GM18858 (cell line): ENCODE results near the gene MYO7B.

Experiments used
- ATAC-seq: cut with Tn5 transposase; IDR thresholded peaks from one replicate; pipeline ENCODE4 v1.9.1; 2021; ENCODE audit not compliant: unreplicated experiment

MYO7B gene

GRCh38 chr2:127634626-127635379 is 99.3 kb downstream of the MYO7B start:
- no peak for ATAC-seq

DNA sequence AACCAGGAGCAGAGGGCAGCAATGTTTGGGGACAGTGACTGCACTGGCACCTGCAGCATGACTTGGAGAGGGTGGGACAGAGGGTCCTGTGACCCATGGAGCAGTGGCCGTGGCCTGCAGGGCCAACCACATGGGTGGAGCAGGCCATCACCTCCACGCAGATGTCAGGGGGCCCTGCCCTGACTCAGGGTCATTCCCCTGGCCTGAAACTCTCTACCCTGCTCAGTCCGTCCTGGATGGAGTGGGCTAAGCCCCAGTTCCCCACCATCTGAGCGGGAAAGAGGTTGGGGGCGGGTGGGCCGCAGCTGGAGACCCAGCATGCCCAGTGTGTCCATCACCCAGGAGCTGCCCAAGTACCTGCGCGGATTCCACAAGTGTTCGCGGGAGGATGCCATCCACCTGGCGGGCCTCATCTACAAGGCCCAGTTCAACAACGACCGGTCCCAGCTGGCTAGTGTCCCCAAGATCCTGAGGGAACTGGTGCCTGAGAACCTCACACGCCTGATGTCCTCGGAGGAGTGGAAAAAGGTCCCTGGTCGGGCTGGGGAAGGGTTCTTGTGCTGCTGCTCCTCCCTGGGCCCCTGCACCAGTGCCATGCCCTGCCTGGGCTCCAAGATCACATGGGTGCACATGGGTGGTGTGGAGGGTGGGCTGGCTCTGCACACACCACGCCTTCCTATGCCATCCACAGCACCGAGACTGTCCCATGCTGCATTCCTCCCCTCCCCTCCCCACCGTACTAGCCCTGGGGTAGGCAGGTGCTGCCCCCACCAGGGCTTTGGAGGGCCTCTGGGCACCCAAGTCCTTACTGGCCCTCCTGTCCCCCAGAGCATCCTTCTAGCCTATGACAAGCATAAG is 100.1 kb downstream of the MYO7B start:
- ATAC-seq: no peak

DNA sequence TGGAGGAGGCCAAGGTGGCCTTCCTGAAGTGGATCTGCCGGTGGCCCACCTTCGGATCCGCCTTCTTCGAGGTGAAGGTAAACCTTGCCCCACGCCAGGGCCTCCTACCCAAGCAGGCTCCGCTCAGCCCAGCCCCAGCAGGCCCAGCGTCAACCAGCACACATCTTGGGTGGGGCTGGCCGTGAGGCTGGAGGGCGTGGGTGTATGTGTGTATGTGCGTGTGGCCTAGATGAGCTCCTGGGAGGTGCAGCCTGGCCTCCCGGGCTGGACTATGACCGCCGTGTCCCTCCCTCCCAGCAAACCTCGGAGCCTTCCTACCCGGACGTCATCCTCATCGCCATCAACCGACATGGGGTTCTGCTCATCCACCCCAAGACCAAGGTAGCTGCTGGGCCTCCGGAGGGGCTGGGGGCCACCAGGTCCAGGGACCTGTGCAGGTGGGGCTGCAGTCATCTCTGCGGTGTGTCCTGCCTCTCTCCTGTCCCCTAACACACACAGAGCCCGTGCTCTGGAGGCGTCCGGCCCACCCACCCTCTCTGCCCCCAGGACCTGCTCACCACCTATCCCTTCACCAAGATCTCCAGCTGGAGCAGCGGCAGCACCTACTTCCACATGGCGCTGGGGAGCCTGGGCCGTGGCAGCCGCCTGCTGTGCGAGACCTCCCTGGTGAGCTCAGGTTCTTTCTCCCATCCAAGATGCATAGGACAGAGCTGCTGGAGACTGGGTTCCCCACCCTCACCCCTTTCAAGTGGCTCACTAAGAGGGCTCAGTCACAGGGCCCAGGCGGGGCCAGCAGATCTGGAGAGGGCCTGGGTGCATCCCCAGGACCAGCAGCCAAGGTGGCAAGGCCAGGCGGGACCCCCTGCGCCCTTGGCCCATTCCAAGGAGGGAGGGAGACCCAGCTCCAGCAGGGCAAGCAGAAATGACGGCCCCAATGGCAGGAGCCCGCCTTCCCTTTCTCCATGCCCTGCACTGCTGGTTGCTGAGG is 101.1 kb downstream of the MYO7B start:
- ATAC-seq: no peak

GRCh38 chr2:127637236-127637630 is 101.8 kb downstream of the MYO7B start:
- no peak for ATAC-seq

GRCh38 chr2:127637725-127638252 is 102.3 kb downstream of the MYO7B start:
- ATAC-seq: no peak

DNA sequence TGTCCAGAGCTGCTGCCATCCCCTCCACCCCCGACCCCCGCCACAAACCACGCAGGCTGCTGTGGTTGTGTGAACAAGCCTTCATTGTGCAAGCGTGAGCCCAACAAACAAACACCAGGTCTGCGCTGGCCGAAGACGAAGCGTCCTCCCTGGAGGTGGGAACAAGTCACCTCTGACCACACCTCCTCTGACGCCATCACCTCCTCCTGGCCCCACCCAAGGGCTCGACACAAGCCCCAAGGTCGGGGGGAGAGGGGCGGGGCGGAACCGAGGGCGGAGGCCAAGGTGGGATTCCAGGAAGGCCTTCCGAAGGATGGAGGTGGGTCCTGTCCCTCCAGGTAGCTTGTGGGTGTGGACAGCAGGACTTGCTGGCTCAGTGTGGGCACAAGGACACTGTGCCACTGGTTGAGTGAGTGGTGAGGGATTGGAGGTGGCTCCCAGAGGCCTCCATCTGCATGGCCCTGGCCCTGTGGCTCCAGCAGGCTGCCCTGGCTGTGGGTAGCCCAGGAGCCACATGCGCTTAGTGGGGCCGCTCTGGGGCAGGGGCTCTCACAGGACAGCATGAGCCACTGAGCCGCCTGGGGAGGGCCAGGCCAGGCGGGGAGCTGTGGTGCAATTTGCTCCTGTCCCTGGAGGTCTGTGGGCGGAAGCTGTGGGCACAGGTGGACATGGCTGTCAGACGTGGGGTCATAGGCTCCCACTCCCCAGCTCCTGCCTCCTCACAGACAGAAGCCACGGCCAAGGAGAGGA is 103.1 kb downstream of the MYO7B start:
- ATAC-seq: no peak

DNA sequence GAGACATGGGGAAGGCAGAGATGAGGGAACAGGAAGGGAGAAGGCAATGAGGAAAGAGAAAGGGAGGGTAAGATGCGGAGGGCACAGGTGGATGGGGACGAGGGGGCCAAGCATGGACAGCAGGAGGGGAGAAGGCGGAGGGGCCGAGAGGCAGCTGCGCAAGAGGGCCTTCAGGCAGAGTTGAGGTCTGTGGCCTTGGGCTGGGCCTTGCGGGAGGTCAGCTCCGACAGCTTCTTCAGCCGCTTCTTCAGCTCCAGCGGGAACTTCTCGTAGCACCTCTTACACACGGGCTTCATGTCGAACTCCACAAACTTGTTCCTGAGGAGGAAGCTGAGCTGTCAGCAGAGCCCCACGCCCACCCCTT is 103.6 kb downstream of the MYO7B start:
- no peak for ATAC-seq

DNA sequence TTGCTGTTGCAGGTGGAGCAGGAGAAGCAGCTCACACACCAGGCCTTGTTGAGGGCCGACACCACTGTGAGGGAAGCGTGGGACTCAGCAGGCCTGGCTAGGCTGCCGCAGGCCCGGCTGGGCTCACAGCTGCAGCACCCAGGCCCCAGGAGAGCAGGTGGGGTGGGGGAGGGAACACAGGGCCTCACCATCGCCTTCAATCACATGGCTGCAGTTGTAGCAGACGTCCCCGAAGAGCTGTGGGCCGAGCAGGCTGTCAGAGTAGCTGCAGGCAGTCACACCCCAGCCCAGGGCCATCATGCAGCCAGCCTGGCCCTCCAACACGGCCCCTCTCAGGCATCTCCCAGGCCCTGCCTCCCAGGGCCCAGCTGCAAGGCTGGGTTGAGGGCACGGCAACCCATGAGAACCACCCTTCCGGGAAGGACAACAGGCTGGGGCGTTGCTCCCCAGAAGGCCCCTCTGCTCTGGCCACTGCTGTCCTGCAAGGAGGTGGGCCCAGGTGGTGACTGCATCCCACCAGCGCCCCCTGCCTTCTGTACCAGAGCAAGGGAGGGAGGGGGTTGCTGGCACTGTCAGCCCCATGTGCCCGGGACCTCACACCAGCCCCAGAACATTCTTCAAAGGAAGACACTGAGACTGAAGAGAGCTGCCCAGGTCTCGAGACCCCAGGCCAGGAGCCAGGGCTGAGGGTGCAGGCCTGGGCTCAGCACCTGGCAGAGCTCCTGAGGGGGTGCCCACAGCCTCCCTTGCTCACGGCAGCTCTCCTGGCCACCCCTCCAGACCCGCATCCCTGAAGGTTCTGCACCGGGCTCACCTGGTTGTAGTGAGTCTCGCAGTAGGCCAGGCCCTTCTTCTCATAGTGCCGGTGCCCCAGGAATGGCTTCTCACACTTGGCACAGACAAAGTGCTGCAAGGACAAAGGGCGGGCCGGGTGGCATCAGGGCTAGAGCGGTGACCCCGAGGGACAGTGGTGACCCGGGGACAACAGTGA is 104.9 kb downstream of the MYO7B start:
- no peak for ATAC-seq

DNA sequence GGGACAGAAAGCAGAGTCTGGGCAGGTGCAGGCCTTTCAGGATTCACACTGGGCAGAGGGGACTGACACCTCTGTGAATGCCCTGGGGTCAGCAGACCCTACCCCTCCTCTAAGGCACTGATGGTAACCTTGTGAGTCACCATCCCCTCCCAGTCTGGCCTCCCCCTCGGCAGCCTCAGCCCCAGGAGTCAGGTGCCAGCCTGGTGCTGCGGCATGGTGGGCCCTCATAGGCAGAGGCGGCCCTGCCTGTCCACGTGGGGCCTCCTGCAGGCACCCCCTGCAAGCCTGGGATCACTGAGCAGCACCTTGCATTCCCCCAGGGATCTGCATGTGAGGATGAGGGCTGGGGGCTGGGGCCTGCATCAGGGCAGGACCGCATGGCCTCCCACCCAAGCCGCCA is 105.7 kb downstream of the MYO7B start:
- ATAC-seq: no peak

DNA sequence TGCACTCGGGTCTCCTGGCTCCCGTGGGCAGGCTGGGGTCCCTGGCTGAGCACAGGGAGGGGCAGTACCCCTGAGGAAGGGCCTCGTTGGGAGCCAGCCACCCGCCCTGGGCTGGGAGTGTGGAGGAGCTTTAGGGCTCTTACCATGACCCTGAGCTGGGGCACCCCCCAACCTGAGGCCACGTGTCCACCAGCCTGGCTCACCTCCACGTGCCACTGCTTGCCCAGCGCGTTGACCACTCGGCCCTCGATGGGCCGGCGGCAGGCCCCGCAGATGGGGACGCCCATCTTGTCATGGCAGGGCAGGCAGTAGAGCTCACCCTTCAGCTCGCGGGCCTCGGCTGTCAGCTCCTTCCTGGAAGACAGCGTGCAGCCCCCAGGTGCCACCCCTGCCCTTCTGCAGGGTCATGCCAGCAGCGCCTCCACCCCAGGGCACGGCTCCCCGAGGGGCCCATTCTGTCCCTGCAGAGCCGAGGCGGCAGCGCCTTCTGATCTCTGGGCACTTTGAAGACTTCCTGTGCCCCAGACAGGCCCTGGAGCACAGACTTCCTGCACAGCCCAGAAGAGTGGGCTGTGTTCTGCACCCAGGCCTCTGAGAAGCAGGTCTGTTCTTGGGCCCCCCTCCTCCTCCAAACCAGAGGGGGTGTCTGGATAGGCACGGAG is 106.5 kb downstream of the MYO7B start:
- no peak for ATAC-seq

DNA sequence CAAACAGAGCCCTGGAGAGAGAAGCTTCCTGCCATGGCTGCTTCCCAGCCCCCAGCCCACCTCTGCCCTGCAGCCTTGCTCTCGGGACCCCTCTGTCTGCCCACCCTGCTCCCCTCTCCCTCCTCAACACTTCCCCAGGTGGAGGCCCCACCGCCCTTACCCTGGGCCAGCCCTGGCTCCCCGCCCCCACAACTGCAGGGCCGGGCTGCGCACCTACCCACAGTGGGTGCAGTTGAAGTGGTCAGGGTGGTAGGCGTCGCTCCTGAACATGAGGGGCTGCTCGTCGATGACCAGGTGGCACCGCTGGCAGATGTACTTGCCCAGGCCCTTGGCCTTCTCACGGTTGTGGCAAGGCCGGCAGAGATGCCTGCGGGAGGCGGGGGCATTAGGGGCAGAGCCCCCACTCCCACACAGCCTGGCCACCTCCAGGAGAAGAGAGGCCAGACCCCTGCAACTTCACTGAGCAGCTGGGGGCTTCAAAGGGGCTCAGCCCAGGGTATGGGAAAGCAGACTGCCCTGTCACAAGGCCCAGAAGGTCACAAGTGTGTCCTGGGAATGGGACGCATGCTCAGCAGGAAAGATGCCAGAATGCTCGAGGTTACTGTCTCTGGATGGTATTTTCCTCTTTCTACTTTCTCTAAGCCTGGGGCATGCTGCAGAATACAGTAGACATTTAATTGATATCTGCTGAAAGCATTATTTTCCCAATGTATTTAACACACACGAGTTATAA is 107.4 kb downstream of the MYO7B start:
- no peak for ATAC-seq

DNA sequence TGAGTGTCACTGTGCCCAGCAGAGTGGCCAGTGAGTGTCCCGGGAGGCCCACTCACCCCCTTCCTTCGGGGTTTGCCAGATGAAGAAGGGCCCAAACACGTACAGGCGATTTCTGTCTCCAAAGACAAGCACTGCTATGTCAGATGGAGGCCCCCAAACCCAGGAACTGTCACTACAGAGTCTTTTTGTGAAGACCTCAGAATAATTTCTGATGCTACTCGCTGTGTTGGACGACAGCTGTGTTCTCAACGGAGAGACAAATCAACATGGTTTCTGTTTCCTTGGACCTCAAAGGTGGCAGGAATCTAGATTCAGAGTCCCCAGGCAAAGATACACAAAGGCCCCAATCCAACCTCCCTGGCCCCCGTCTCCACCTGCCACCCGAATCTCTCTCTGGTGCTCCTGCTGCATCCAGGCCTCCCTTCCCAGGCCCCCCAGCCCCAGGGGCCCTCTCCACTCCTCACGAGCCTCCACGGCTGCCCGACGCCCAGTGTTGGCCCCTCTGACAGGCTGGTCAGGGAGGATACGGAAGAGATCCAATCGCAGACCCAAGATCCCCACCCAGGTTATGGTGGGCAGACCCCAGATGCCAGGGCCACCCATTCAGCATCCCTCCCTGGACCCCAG is 108.1 kb downstream of the MYO7B start:
- ATAC-seq: no peak

GRCh38 chr2:127644066-127645025 is 108.9 kb downstream of the MYO7B start:
- ATAC-seq: no peak

DNA sequence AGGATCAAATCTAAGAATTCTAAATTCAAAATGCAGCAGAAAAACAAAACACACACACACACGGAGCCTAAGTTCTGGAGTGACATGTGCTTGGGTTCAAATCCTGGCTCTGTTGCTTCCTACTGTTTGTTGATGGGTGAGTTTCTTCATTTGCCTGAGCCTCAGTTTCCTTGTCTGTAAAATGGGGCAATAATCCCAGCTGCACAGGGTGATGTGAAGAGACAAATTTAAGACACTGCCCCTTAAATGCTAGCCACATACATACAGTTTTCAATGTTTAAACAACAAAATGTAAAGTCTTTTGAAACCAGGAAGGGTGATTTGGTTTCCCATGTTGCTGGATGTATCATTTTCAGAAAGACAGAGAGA is 109.5 kb downstream of the MYO7B start:
- ATAC-seq: no peak

- no peak for ATAC-seq
These were observed 110.2 kb downstream of the MYO7B start, which contains the start of gene GPR17 for GRCh38 chr2:127645395-127646291. TSS of gene GPR17 (plus strand) at chr2:127646153. CDS start at chr2:127650736, 4,583 bp downstream.
